HG03520 (cell line): ENCODE measurements around the gene NEMP1.

ENCODE experiments used
- ATAC-seq: cut with Tn5 transposase; IDR thresholded peaks from one replicate; pipeline ENCODE4 v1.9.1; 2021; ENCODE audit warnings: mild to moderate bottlenecking, moderate library complexity; ENCODE audit not compliant: unreplicated experiment

The NEMP1 gene

DNA sequence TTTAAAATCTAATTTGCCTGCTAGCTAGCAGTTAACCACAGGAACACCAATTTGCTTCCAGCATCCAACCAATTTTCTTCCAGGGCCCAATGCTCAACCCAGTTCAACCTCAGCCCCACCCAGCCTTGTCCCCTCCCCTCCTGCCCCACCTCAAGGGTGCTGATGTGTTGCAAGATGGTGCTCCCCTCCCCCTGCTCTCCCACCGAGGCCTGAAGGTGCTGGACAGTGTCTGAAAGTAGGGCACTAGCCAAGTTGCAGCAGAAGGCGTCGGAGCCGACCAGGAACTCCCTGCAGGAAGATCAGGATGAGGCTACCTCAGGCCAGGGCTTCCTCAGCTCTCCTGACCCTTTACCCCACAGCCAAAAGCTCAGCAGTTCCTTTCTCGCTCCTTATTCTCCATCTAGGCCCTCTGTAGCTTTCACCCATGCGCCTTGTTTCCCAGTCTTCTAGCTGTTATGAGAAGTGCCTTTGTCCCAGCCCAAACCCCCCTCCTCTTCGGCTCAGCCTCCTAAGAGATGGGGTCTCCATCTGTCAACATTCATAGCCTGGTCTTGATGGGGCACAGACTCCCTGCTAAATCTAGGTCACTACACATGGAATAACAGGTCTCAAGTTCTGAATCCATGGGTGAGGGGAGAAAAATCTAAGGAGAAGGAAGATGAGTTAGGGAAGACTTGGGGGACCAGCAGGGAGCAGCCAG is 29.0 kb upstream of the NEMP1 start:
- ATAC-seq, result no peak

DNA sequence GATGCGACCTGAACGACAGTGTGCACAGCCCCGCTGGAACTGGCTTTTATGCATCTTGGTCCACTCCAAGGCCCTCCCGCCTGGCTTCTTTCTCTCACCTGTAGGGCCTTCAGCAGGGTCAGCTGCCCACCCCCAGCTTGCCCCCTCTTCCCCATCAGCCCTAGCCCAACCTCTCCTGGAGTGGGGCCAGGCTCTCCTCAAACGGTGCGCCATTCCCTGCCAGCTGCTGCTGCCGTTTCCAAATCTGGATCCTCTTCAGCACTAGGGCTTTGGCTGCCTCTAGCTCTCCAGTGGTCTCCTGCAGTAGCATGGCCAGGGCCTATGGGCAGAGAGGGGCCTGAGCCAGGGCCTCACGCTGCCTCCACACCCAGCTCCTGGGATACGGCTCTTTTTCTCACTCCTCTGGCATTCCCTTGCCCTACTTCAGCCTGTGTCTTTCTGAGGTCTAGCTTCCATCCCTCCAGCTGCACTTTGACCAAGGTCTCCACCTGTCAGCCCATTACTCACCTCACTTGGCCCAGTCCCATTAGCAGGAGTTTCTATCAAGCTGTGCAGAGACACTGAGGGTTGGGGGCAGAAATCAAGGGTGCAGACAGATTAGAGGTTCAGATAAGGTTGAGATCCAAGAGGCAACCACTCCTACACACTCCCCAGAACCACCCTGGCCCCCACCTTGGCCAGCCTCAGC is 27.6 kb upstream of the NEMP1 start:
- no peak for ATAC-seq

DNA sequence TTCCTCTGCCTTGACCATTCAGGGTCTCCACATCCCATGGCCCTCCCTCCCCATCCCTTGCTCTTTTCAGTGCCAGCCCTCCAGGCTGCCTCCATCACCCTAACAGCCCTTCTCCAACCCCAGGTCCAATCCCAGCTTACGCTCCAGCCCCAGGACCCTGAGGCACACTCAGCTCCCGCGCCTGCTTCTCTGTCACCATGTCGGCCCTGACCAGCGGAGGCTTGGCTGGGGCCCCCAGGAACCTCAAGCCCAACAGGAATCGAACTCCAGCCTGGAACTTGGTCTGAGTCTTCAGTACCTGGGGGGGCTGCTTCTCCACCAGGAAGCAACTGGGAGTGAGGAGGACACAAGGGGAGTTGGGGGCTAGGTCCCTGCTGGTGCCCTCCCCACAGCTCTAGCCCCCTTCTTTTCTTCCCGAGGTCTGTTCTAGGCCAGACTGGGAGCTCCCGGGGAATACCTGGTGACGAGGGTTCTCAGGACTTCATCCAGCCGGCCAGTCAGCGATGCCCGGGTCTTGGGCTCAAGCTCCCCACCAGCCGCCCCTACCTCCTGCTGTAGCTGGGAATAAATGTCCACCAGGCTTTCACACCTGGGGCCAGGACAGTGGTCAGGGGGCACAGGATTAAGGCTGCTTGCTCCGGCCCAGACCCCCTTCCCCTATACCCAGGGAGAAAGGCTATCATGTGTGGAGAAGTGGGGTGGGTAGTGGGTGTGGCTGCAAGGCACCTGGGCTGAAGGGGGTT is 26.6 kb upstream of the NEMP1 start:
- no peak for ATAC-seq

DNA sequence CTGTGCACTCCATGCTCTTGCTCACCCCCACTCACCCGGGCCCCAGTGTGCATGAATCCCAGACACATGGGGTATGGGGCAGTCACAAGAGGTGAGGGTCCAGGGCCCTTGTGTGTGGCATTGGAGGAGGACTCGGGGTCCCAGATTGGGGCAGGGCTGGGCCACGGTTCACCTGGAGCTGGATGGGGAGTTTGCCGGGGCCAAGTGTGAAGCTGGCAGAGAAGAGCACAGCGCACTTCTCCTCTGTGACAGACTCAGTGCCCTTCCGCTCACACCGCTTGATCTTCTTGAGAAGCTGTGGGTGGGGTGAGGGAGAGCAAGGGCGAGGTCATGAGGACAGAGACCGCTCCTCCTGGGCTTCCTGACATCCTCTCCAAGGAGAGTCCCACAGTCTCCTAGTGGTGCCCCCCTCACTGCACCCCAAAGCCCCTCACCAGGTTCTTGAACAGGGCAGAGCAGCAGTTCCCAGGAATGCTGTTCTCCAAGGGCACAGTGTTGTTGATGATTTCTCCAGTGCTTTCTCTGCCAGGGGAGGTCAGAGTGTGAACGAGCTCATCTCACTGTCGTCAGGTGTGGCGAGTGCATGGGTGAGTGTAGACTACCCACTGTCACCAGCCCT is 25.8 kb upstream of the NEMP1 start:
- ATAC-seq, result no peak

DNA sequence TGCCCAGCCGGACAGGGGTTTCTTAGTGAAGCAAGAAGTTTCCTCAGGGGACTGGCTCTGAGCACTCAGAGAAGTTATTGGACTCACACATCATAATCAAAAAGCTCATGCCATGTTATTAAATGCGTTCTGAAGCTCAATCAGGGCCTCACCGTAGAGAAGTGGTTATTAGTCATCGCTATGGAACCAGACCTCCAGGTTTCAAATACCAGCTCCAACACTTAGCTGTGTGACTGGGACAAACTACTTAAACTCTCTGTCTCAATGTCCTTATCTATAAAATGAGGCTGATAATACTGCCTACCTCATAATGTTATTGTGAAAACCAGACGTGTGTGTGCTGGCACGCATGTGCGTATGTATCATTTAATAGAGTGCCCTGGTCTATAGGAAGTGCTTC is 25.3 kb upstream of the NEMP1 start:
- ATAC-seq, result no peak

DNA sequence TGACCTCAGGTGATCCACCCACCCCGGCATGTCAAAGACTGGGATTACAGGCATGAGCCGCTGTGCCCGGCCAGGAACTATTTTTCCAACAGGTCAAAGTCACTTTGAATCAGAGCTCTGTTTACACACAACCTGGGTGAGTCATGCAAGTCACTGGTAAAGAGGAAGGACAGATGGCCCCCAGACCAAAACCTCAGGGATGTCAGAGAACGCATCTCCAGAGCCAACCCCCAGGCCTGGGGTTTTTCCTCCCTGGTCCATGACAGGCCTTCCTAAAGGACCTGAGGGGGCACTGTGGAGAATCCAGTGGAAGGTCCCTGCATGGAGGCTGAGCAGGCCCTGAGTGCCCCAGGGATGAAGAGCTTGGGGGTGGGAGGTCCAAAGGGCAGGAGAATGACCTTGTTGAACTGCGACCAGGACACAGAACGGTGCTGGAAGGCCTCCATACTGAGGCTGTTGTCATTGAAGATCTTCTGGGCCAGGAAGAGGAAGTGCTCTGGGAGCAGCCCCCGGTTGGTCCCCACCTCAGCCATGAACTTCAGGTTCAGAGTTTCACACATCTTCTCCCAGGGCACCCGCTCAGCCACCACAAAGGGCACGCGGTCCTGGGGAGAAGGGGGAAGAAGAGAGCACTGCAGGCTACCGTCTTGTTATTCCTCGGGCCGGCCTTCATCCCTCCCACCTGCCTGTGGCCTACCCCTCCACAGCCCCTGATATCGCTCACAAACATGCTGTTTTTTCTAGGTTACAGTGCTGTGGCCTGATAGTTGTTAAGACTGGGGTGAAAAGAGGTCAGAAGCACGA is 23.5 kb upstream of the NEMP1 start:
- ATAC-seq, result no peak

DNA sequence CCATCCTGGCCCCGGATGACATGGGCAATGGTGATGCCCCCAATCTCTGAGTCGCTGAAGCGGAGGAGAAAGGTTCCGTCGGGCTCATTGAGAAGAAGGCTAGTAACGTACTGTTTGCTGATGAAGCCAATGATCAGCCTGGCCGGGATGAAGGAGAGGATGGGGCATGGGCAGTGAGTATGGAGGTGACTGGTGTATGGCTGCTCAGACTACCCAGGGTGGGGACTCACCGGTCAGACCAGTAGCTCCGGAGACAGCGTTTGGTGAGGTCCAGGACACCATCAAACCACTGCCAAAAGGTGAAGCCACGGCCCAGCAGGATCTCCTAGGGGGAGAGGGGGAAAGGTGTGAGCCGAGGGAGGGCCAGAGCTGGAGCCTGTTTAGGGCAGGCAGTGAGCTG is 21.2 kb upstream of the NEMP1 start:
- no peak for ATAC-seq

DNA sequence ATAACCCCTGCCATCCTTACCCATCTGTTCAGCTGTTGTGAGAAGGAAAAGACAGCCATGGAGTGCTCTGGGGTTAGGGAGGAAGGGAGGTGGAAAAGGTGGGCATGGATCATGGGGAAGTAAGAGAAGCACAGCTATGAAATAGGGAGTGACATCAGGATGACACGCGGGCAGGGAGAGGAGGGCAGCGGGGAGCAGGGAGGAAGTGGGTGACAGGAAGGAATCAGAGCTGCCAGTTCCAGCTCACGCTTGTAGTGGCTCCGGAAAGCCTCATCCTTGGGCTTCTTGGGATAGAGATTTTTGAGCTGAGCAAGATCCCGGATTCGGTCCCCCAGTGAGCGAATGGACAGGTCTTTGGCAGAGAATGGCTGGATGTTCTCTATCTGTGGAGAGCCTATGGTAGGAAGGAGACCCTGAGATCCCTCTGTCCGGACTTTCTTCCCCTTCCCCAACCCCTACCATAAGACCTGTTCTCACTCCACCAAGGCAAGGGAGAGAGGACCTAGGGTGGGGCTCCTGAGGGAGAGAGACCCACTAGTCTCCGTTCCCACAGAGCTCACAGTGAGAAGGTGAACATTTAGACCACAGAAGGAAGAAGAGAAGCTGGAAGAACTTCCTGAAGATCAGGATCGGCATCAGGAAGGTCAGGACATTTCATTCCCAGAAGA is 20.6 kb upstream of the NEMP1 start:
- no peak for ATAC-seq

DNA sequence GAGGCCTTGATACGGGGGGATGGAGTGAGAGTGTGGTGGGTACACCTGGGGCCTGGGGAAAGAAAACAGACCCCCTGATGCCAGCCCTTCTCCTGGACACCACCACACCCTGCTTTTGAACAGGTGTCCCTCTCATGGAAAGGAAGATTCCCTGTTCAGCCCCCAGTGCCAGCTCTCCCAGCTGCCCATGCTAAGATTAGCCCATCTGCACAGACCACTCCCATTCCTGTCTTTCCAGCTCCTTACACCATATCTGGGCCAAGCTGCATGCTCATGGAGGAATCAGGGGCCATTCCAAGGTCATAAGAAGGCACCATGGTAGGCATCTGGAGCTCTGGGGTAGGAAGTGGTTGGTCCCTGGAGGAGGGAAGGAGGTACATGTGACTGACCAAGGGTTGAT is 20.0 kb upstream of the NEMP1 start:
- no peak for ATAC-seq

DNA sequence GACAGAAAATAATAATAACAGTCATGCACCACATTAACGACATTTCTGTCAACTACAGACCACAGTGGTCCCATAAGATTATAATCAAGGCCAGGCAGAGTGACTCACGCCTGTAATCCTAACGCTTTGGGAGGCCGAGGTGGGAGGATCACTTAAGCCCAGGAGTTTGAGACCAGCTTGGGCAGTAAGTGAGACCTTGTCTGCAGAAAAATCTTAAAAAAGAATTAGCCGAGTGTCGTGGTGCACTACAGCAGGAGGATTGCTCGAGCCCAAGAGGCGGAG is 18.9 kb upstream of the NEMP1 start:
- no peak for ATAC-seq

DNA sequence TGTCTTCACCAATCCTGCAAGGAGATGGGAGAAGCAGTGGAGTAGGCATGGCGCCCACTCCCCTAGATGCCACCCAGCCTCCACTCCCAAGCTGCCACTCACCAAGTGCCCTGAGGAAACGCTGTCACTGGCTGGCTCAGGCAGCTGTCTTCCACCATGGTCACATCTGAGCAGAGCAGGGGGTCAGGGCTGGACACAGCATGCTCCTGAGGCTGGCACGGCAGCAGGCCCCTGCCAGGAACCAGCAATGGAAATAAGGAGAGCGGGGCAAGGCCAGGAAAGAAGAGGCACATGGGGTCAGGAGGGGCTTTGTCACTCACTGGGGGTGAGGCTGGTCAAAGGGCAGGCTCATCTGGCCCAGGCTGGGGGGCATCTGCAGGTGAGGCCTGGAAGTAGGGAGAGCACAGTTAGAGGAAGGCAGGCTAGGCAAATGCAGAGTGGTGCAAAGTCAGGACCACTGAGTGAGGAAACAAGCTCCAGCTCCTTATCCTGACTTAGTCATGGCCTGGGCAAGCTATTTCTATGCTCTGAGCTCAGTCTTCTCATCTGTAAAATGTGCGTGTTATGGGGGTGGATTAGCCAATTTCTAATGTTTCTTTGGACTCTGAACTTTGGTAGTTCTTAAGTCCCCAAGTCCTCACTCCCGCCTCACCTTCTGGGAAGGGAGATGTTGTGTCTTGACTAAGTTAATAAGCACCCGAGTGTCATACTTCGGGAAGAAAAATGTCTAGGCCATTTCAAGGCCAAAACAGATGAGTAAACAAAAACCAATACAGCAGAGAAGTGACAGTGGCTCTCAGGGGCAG is 18.4 kb upstream of the NEMP1 start:
- no peak for ATAC-seq

DNA sequence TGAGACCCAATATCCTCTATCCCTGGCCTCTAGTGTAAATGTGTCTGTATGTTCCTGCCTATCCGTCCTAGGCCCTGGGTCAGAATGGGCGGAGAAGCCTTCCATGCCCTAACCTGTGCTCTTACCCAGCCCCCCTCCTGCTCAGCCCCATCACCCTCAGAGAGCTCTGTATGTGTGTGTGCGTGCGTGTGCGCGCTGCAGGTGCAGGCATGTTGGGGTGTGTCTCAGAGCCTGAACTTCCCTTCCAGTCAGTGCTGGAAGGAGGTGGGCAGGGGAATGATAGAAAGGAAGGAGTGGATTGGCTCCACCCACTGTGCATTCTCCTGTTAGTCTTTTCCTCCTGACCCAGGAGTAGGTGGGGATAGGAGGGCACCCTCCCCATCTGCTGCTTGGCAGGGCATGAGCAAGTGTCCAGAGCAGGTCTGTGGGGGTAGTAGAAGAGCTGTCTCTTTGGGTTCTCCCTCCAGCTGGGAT is 17.5 kb upstream of the NEMP1 start:
- no peak for ATAC-seq

DNA sequence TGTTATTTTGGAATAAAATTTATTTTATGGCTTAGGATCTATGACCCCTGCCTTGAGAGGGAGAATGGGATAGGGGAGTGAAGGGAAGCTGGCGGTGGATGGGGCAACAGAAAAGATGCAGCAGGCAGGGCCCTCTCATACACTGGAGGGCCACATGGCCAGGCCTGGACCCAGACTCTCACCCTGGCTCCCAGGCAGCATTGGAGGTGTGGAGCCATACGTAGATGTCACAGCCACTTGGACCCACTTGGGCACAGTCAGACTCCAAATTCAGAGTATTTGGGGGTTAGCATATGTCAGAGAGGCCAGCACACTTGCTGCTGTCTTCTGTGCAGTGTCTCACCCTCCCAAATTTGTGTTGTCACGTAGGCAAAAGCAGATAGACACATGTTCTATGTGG is 16.8 kb upstream of the NEMP1 start:
- ATAC-seq, result no peak

DNA sequence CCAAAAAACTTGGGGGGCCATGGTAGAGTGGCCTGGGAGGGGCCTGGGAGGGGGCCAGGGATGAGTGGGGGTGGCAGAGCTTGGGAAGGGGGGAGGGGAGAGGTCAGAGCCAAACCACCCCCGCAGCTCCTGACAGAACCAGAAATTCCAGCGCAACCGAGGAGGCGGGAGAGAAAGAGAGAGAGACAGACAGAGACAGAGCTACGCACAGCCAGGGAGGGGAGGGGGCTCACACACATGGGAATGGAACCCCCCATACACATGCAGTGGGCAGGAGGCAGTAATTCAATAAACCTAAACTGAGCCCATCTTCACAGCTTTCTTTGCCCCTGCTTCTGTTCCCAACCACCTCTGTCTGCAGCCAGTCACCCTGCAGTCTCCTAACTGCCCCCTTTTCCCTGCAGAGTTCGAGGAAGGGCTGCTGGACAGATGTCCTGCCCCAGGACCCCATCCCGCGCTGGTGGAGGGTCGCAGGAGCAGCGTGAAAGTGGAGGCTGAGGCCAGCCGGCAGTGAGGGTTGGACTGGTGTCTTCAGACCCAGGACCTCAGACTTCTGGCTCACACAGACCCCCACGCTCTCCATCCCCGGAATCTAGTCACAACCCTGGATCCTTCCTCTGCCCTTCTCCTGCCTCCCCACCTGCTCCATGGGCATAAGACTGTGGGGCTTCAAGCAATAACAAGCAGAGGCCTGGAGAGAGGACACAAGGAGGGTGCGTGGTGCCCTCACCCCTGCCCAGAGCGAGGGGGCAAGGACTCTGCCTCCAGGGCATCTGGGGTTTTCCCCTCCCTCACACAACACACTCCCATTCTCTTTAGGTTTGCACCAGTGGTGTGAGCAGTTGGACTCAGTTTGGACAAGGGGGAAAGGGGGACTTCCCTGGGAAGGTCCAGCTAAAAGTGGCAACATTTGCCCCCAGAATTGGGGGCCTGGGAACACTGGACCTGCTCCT is 15.9 kb upstream of the NEMP1 start:
- no peak for ATAC-seq

DNA sequence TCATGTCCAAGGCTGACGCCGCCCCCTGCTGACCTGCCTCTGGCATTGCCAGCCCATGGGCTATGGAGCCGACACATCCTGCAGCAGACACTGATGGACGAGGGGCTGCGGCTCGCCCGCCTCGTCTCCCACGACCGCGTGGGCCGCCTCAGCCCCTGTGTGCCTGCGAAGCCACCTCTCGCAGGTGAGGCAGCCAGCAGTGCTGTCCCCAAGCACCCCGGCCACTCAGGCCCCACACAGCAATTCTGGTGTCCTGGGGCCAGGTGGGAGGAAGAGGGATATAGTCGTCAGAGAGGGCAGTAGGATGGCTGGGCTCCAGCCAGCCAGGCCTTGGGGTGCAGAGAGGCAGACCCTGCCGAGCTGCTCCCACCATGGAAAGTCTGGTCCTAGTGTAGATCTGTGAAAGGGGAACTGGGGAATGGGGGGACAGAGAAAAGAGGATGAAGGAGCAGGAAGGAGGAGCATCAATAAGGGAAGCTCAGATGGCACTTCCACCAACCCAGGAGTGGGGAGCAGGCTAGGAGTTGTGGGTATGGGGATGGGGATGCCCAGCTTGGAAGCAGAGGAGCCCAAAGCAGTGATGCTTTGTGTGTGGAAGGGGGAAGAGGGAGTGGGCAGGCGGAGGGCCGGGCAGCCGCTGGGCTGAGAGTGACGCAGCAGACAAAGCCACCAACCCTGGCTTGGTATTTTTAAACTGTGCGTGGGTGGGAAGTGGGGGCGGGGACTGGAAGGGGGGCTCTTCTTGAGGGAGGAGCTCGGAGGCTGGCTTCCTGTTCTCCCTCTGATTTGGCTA is 15.0 kb upstream of the NEMP1 start:
- ATAC-seq, result no peak

DNA sequence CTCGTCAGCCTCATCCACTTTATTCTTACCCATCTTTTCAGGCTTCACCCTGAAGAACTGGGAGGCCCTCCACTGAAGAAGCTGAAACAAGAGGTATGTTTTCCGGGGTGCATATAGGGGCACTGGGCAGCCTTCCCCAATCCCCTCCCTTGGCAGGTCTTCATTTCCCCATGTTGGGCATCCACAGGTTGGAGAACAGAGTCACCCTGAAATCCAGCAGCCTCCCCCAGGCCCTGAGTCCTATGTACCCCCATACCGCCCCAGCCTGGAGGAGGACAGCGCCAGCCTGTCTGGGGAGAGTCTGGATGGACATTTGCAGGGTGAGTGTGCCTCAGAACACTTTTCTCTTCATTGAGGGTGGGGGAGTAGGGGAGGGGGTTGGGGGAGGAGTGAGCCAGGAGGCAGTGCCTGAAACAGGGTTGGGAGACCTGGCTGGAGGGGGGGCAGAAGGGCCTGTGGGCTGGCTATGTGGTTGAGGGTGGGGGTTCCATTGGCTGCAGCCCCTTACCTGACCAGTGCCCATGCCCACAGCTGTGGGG is 14.4 kb upstream of the NEMP1 start:
- ATAC-seq, result no peak

DNA sequence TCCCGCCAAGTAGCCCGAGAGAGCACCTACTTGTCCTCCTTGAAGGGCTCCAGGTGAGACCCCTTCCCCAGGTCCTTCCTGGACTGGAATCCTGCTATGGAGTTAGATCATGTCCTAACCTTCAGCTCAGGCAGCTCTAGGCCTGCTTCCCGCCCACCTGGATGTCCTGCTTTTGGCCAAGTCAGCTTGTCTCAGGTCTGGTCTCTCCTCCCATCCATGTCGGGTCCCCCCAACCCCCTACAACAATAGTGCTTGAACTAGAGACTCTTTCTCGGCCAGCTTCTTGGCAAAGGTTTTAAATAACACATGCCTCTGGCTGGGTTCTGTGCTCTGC is 13.9 kb upstream of the NEMP1 start:
- ATAC-seq, result no peak
